Right lobe of liver (tissue), 4 donors: Measurements from ENCODE around the gene TNNT3.

Experiments used
- POLR2A ChIP-seq: fragments of 450-650 bp; IDR thresholded peaks from one replicate; pipeline ENCODE4 v1.6.1; 2017; ENCODE audit warnings: antibody characterized with exemption, mild to moderate bottlenecking
- TF ChIP-seq, protein P1 (sequence below), 4 donors: fragments of 200-600 bp in 3 of 4; fragments of 450-650 bp in 1 of 4; IDR thresholded peaks; one replicate each; pipeline versions ENCODE4 v1.5.1 to v1.8.0; 2016 to 2022; ENCODE audit warnings: antibody characterized with exemption in 4 of 4, mild to moderate bottlenecking in 2 of 4
- donor health status: DM: no; HTN: no; CAD: no.
- donor health status: DM: no; HTN: no; CAD: no.
- donor health status: DM: no; HTN: yes; CAD: no.

DNA sequence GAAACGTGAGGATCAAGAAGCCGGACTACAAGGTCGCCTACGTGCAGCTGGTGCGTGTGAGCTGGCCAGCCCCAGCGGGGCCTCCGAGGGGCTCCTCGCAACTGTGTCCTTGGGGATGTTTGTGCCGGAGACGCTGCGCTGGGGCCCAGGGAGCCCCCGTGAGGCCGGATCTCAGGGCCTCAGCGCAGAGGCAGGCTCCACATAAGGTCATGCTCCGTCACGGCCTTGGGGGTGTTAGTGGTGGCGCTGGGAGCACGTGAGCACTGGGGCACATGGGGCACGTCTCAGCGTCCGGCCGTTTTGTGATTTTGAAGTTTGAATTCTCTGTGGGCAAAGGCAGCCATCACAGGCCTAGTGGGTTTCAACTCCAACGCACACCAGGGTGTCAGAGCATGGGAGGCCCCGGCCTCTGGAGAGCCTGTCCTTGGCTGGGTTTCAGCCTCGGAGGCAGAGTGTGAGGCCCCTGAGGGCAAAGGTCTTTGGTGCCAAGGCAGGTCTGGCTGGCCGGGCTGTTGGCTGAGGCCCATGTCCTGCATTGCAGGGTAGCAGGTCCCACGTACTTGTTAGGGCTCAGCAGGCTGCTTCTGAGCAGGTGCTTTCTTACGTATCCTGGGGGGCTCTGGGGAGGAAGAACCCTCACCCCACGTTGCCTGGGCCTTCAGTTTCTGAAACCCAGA lies 33.4 kb downstream of the TNNT3 start:
- TF ChIP-seq, protein P1, sequence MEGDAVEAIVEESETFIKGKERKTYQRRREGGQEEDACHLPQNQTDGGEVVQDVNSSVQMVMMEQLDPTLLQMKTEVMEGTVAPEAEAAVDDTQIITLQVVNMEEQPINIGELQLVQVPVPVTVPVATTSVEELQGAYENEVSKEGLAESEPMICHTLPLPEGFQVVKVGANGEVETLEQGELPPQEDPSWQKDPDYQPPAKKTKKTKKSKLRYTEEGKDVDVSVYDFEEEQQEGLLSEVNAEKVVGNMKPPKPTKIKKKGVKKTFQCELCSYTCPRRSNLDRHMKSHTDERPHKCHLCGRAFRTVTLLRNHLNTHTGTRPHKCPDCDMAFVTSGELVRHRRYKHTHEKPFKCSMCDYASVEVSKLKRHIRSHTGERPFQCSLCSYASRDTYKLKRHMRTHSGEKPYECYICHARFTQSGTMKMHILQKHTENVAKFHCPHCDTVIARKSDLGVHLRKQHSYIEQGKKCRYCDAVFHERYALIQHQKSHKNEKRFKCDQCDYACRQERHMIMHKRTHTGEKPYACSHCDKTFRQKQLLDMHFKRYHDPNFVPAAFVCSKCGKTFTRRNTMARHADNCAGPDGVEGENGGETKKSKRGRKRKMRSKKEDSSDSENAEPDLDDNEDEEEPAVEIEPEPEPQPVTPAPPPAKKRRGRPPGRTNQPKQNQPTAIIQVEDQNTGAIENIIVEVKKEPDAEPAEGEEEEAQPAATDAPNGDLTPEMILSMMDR (IDR thresholded peaks at IDR 0.05): no peak
- TF ChIP-seq POLR2A: no peak
